ENCODE measurements around the gene SMAD3. TPM values are rescaled to one million over a fixed set of nuclear protein-coding genes. Genes with fewer than 3 reads are reported as not detected.
"Not testable (repeated sequence)": the region's sequence is repeated elsewhere in the genome, so short reads cannot be mapped to it uniquely, and the experiment has no call there.

The SMAD3 gene
- total and polyA plus RNA-seq, 2 experiments from 2014 or later, result 30.8 to 34.0 TPM

- H3K9me2 ChIP-seq (ENCODE audit: insufficient read depth), result no peaks in the 10 kb centered on the region
- in situ Hi-C loops (cut with MboI), result no loop called here
- H3K27ac ChIP-seq, result no peak overlapping the region
- H3K4me1 ChIP-seq (ENCODE audit: insufficient read depth), result peaks cover 6% of the 10 kb centered on the region
- H3K9me3 ChIP-seq (ENCODE audit: low read depth), result no peaks in the 10 kb centered on the region
- 92 to 93% methylated on average over 5 of the region's 5 CpGs for WGBS, 2 experiments (ENCODE audit: low coverage in 1 of 2, low lambda C conversion rate in 2 of 2, missing lambda C conversion rate in 2 of 2)
- no peak for DNase-seq
- H3K4me2 ChIP-seq (ENCODE audit: unreplicated experiment), result no peak overlapping the region
- no peaks in the 10 kb centered on the region for H3K79me2 ChIP-seq (ENCODE audit: insufficient read depth)
- H4K20me1 ChIP-seq (ENCODE audit: insufficient read depth), result no peaks in the 10 kb centered on the region
- TF ChIP-seq EZH2phosphoT487 (IDR thresholded peaks at IDR 0.05; ENCODE audit: insufficient read depth, low read depth) (no peak), EZH2 (IDR thresholded peaks at IDR 0.05; ENCODE audit: insufficient read depth, poor library complexity, severe bottlenecking) (no peak)
- H3K9ac ChIP-seq, result no peak overlapping the region
- peaks cover 14% of the 10 kb centered on the region; the same call in 1 of the 2 replicates for H3F3A ChIP-seq (ENCODE audit: insufficient read depth)
- no peaks in the 10 kb centered on the region for H3K36me3 ChIP-seq (ENCODE audit: low read depth)
- H3K27me3 ChIP-seq (replicated peaks; ENCODE audit: insufficient read depth), result no peaks in the 10 kb centered on the region
- no peak overlapping the region for H2AFZ ChIP-seq
- H3K4me3 ChIP-seq, result no peak overlapping the region
These were observed 46.3 kb upstream of the SMAD3 start for GRCh38 chr15:67019069-67019468.

GRCh38 chr15:67019884-67020520, 45.4 kb upstream of the SMAD3 start:
- Histone ChIP-seq H3K27ac (no peak overlapping the region), H3K4me1 (ENCODE audit: insufficient read depth) (peaks cover 13% of the 10 kb centered on the region), H3K36me3 (ENCODE audit: low read depth) (no peaks in the 10 kb centered on the region), H3F3A (ENCODE audit: insufficient read depth) (peaks cover 21% of the 10 kb centered on the region), H3K9me2 (ENCODE audit: insufficient read depth) (no peaks in the 10 kb centered on the region), H3K9me3 (ENCODE audit: low read depth) (no peaks in the 10 kb centered on the region), H3K4me3 (no peak overlapping the region), H3K79me2 (ENCODE audit: insufficient read depth) (no peaks in the 10 kb centered on the region), H3K27me3 (replicated peaks; ENCODE audit: insufficient read depth) (no peaks in the 10 kb centered on the region), H4K20me1 (ENCODE audit: insufficient read depth) (no peaks in the 10 kb centered on the region), H2AFZ (no peak overlapping the region), H3K4me2 (ENCODE audit: unreplicated experiment) (no peak overlapping the region), H3K9ac (no peak overlapping the region)
- no peak for TF ChIP-seq EZH2 (IDR thresholded peaks at IDR 0.05; ENCODE audit: insufficient read depth, poor library complexity, severe bottlenecking)
- TF ChIP-seq EZH2phosphoT487 (IDR thresholded peaks at IDR 0.05; ENCODE audit: insufficient read depth, low read depth), result no peak
- 64 to 68% methylated on average over 5 of the region's 5 CpGs for WGBS, 2 experiments (ENCODE audit: low coverage in 1 of 2, low lambda C conversion rate in 2 of 2, missing lambda C conversion rate in 2 of 2)
- in situ Hi-C loops (cut with MboI), result no loop called here
- no peak for DNase-seq

GRCh38 chr15:67020668-67021067, 44.7 kb upstream of the SMAD3 start:
- H3K9me3 ChIP-seq (ENCODE audit: low read depth); H3K9ac ChIP-seq; H3K79me2 ChIP-seq (ENCODE audit: insufficient read depth); H3K27me3 ChIP-seq (replicated peaks; ENCODE audit: insufficient read depth); H3K36me3 ChIP-seq (ENCODE audit: low read depth); H2AFZ ChIP-seq; H3K27ac ChIP-seq; H3K4me3 ChIP-seq; H3K9me2 ChIP-seq (ENCODE audit: insufficient read depth); DNase-seq; H3K4me2 ChIP-seq (ENCODE audit: unreplicated experiment); H4K20me1 ChIP-seq (ENCODE audit: insufficient read depth); in situ Hi-C loops (cut with MboI): not testable (repeated sequence)
- peaks cover 19% of the 10 kb centered on the region for H3K4me1 ChIP-seq (ENCODE audit: insufficient read depth)
- peaks cover 28% of the 10 kb centered on the region for H3F3A ChIP-seq (ENCODE audit: insufficient read depth)
- WGBS, 2 experiments (ENCODE audit: low coverage in 1 of 2, low lambda C conversion rate in 2 of 2, missing lambda C conversion rate in 2 of 2), result 95 to 100% methylated on average over 2 of the region's 2 CpGs

- peaks cover 36% of the 10 kb centered on the region for H3F3A ChIP-seq (ENCODE audit: insufficient read depth)
- no peak for DNase-seq
- H3K4me3 ChIP-seq, result no peak overlapping the region
- H3K4me2 ChIP-seq (ENCODE audit: unreplicated experiment), result no peak overlapping the region
- H2AFZ ChIP-seq, result no peak overlapping the region
- no peaks in the 10 kb centered on the region for H3K9me2 ChIP-seq (ENCODE audit: insufficient read depth)
- H3K9ac ChIP-seq, result no peak overlapping the region
- no peaks in the 10 kb centered on the region for H3K9me3 ChIP-seq (ENCODE audit: low read depth)
- H3K27ac ChIP-seq, result no peak overlapping the region
- TF ChIP-seq EZH2 (IDR thresholded peaks at IDR 0.05; ENCODE audit: insufficient read depth, poor library complexity, severe bottlenecking), result no peak
- no peak for TF ChIP-seq EZH2phosphoT487 (IDR thresholded peaks at IDR 0.05; ENCODE audit: insufficient read depth, low read depth)
- no peaks in the 10 kb centered on the region for H3K79me2 ChIP-seq (ENCODE audit: insufficient read depth)
- H3K36me3 ChIP-seq (ENCODE audit: low read depth), result no peaks in the 10 kb centered on the region
- H3K27me3 ChIP-seq (replicated peaks; ENCODE audit: insufficient read depth), result no peaks in the 10 kb centered on the region
- in situ Hi-C loops (cut with MboI), result no loop called here
- H4K20me1 ChIP-seq (ENCODE audit: insufficient read depth), result no peaks in the 10 kb centered on the region
- peaks cover 27% of the 10 kb centered on the region for H3K4me1 ChIP-seq (ENCODE audit: insufficient read depth)
These were observed 43.9 kb upstream of the SMAD3 start for GRCh38 chr15:67021455-67021854.

GRCh38 chr15:67022587-67023105, 42.8 kb upstream of the SMAD3 start:
- H4K20me1 ChIP-seq (ENCODE audit: insufficient read depth), result no peaks in the 10 kb centered on the region
- H3K4me2 ChIP-seq (ENCODE audit: unreplicated experiment), result no peak overlapping the region
- no peak overlapping the region for H3K27ac ChIP-seq
- no peak for TF ChIP-seq EZH2 (IDR thresholded peaks at IDR 0.05; ENCODE audit: insufficient read depth, poor library complexity, severe bottlenecking)
- no peak for TF ChIP-seq EZH2phosphoT487 (IDR thresholded peaks at IDR 0.05; ENCODE audit: insufficient read depth, low read depth)
- DNase-seq, result no peak
- no peaks in the 10 kb centered on the region for H3K9me3 ChIP-seq (ENCODE audit: low read depth)
- H2AFZ ChIP-seq, result no peak overlapping the region
- no peak overlapping the region for H3K9ac ChIP-seq
- H3K4me1 ChIP-seq (ENCODE audit: insufficient read depth), result peaks cover 38% of the 10 kb centered on the region
- no peaks in the 10 kb centered on the region for H3K9me2 ChIP-seq (ENCODE audit: insufficient read depth)
- H3K4me3 ChIP-seq, result no peak overlapping the region
- H3F3A ChIP-seq (ENCODE audit: insufficient read depth), result peaks cover 44% of the 10 kb centered on the region
- H3K36me3 ChIP-seq (ENCODE audit: low read depth), result no peaks in the 10 kb centered on the region
- no peaks in the 10 kb centered on the region for H3K27me3 ChIP-seq (replicated peaks; ENCODE audit: insufficient read depth)
- in situ Hi-C loops (cut with MboI), result no loop called here
- H3K79me2 ChIP-seq (ENCODE audit: insufficient read depth), result no peaks in the 10 kb centered on the region
